IMR-90 (cell line): ENCODE data around the gene CYBRD1.
"Not testable (repeated sequence)": the region's sequence is repeated elsewhere in the genome, so short reads cannot be mapped to it uniquely, and the experiment has no call there.

Experiments
- FOS ChIP-seq: fragments of 150-350 bp; IDR thresholded peaks from 2 replicates; pipeline ENCODE4 v1.6.1; 2016; ENCODE audit warnings: low read depth, low read length
- POLR2A ChIP-seq: IDR thresholded peaks from 2 replicates; pipeline ENCODE4 v1.6.1; 2012; ENCODE audit warnings: mild to moderate bottlenecking, low read depth, low read length
- USF2 ChIP-seq: fragments of 150-350 bp; IDR thresholded peaks from 2 replicates; pipeline ENCODE4 v1.6.1; 2017; ENCODE audit warnings: mild to moderate bottlenecking, antibody characterized with exemption, low read length, low read depth
- TF ChIP-seq, protein P1 (sequence below): conservative IDR thresholded peaks from 2 replicates; pipeline ENCODE4 v1.5.1; 2012; ENCODE audit warnings: mild to moderate bottlenecking, low read depth, low read length, improper control_type of control experiment

- TF ChIP-seq, protein P1, sequence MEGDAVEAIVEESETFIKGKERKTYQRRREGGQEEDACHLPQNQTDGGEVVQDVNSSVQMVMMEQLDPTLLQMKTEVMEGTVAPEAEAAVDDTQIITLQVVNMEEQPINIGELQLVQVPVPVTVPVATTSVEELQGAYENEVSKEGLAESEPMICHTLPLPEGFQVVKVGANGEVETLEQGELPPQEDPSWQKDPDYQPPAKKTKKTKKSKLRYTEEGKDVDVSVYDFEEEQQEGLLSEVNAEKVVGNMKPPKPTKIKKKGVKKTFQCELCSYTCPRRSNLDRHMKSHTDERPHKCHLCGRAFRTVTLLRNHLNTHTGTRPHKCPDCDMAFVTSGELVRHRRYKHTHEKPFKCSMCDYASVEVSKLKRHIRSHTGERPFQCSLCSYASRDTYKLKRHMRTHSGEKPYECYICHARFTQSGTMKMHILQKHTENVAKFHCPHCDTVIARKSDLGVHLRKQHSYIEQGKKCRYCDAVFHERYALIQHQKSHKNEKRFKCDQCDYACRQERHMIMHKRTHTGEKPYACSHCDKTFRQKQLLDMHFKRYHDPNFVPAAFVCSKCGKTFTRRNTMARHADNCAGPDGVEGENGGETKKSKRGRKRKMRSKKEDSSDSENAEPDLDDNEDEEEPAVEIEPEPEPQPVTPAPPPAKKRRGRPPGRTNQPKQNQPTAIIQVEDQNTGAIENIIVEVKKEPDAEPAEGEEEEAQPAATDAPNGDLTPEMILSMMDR, result not testable (repeated sequence)
- TF ChIP-seq USF2, POLR2A, FOS: not testable (repeated sequence)
Observed at GRCh38 chr2:171497664-171498063, 24.6 kb upstream of the CYBRD1 start.
